Activated CD4-positive, CD25-positive, alpha-beta regulatory T cell (primary cell): Measurements from ENCODE around the gene HAP1.
"Not testable (repeated sequence)": the region's sequence is repeated elsewhere in the genome, so short reads cannot be mapped to it uniquely, and the experiment has no call there.

Source experiments
- DNase-seq, 4 experiments: peaks; one replicate each; lab custom pipeline; 2025; lab: John Stamatoyannopoulos, UW

HAP1 gene

DNA sequence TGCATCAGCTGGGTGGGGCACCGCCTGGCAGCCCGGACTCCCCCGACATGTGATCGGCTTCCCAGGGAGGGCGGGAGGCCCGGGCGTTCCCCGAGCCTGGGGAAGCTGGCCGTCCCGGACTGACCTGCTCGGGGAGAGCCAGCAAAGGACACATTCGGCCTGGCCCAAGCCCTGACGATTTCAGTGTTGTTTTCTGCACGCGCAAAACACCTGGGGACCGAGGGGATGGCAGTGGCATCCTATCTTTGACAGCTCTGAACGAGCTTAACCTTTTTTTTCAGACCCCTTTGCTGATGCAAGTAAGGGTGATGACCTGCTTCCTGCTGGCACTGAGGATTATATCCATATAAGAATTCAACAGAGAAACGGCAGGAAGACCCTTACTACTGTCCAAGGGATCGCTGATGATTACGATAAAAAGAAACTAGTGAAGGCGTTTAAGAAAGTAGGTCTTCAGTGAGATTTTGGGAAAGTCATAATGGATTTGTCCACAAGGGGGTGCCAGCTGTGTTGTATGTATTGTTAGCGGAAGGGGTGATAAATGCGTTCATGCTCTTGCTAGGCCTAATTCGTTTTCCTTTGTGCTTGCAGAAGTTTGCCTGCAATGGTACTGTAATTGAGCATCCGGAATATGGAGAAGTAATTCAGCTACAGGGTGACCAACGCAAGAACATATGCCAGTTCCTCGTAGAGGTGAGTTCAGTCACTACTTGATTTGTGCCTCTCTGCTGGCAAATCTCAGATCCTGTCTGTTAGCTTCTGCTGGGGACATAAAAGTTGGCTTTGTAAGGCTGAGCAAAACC, 44.7 kb downstream of the HAP1 start:
- DNase-seq: peak in 3 of 4 experiments; percentile 23 to 39 (median 33)

GRCh38 chr17:41688641-41689496, 45.6 kb downstream of the HAP1 start, which contains the start of gene EIF1:
Gene EIF1, plus strand, starts transcription at chr17:41688885. Its CDS starts 154 bp downstream, at chr17:41689039.
- peak; percentile 98 to 100 (median 100) for DNase-seq

GRCh38 chr17:41687828-41688640, 46.4 kb downstream of the HAP1 start:
- DNase-seq: peak in 2 of 4 experiments; percentile 31 to 45

GRCh38 chr17:41686281-41686680, 48.2 kb downstream of the HAP1 start:
- DNase-seq: no peak

DNA sequence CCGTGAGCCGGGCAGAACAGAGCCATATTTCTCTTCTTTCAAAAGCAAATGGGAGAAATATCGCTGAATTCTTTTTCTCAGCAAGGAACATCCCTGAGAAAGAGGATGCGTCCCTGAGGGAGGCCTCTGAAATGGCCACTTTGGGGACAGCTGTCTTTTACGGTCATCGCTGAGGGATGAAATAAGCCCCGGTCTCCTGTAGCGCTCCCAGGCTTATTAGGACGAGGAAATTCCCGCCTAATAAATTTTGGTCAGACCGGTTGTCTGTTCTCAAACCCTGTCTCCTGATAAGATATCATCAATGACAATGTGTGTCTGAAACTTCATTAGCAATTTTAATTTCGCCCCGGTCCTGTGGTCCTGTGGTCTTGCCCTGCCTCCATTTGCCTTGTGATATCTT, 48.7 kb downstream of the HAP1 start:
- not testable (repeated sequence) for DNase-seq

- DNase-seq: no peak
Measured at GRCh38 chr17:41684035-41684434, 50.4 kb downstream of the HAP1 start.

- no peak for DNase-seq
Measured at GRCh38 chr17:41683441-41684007, 50.9 kb downstream of the HAP1 start.

- no peak for DNase-seq
Measured at GRCh38 chr17:41682631-41683030, 51.8 kb downstream of the HAP1 start.

DNA sequence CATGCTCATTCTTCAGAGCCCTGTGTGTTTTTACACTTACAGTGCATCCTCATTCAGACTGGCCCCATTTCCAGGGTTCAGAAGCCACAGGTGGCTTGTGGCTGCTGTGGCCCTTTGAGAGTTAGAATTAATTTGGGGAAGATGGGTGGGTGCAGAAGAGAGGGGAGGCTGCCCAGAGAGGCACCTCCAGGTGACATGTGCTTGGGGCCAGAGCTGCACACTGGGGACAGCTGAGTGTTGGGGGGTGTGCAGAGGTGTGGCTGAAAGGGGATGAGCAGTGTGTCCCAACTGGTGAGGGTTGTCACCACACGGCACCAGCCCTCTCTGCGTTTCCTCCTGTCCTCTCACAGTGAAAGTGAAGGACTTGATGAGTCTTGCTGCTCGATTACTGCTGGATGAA, 52.7 kb downstream of the HAP1 start:
- no peak for DNase-seq

DNA sequence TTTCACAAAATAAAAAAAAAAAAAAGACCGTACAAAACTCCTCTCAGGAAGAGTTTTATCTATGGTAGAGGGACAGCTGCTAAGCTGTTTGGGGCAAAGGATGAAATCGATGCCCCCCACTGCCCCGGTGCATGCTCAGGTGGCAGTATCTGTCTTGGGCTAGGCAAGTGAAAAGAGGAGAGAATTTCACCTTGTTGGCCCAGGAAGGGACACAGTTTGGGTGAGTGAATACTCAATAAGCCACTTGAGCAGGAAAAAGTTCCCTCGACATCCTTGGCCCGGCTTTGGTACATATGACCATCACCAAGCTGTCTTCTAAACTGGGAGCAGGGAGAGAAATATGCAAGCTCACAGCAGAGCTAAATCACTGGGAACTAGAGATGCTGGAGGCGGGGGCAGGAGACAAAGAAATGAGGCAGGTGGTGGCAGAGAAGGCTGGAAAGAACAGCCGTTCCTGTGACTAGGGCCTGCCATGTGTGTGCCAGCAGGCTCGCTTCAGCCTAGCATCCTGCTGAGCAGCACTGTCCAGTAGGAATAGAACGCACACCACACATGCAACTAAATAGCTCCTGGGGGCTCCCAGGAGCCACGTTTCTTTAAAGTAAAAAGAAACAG, 53.9 kb downstream of the HAP1 start:
- DNase-seq: no peak

DNA sequence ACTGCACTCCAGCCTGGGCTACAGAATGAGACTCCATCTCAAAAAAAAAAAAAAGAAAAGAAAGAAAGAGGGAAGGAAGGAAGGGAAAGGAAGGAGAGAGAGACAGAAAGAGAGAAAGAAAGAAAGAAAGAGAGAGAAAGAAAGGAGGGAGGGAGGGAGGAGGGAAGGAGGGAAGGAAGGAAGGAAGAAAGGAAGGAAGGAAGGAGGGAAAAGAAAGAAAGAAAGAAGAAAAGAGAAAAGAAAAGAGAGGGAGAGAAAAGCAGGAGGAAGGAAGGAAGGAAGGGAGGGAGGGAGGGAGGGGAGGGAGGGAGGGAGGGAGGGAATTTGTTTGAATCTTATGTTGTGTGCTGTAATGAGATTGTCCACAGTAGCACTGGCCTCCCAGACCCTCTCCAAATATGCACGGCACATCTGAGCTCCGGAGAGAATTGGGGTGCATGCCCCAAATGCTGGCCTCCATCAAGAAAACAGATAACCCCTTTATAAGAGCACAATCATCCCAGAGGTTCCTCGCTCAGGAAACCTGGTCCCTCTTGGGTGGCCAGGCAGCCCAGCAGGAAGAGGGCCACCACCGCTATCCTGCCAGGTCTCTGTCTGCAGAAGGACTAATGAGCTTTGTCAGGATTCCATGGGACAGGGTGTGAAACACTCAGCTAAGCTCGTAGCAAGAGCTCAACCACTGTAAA, 54.6 kb downstream of the HAP1 start:
- no peak for DNase-seq

- peak in 2 of 4 experiments; percentile 20 to 27 for DNase-seq
Measured at GRCh38 chr17:41678907-41679739, 55.3 kb downstream of the HAP1 start.

- no peak for DNase-seq
Measured at GRCh38 chr17:41678411-41678906, 56.0 kb downstream of the HAP1 start.

GRCh38 chr17:41676058-41676419, 58.4 kb downstream of the HAP1 start:
- DNase-seq: no peak

DNA sequence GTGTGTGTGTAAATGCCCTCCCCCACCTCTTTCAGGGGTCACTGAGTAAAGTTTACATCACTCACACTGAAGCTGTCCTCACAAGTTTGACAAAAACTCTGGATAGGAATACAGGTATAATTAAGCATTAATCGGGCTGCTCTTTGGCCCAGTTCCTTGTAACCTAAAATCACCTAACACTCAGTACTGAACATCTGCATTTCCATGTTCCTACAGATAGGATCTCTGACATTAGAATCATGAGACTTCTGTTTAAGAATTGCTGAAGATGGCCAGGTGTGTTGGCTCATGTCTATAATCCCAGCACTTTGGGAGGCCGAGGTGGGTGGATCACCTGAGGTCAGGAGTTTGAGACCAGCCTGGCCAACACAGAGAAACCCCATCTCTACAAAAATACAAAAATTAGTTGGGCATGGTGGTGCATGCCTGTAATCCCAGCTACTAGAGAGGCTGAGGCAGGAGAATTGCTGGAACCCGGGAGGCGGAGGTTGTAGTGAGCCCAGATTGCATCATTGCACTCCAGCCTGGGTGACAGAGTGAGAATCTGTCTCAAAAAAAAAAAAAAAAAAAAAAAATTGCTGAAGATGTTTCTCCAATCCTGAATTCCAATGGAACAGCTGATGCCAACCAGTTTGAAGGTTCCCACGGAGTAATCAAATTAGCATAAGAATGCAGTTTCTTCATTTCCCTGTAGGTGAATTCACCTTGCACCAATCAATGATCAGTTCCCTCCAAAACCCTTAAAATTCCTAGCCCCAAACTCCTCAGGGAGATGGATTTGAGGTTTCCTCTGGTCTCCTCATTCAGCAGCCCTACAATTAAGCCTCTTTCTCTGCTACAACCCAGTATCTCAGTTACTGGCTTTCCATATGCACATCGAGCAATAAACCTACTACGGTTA, 59.0 kb downstream of the HAP1 start:
- not testable (repeated sequence) for DNase-seq
